Astrocyte (in vitro differentiated cells and primary cell): ENCODE measurements around the gene XKR8. TPM values are rescaled to one million over a fixed set of nuclear protein-coding genes. Genes with fewer than 3 reads are reported as not detected.
"Not testable (repeated sequence)": the region's sequence is repeated elsewhere in the genome, so short reads cannot be mapped to it uniquely, and the experiment has no call there.

Experiments
- DNase-seq: peaks from one replicate; pipeline ENCODE4 v3.0.0-alpha.2; 2010; ENCODE audit warnings: low read depth
- FAIRE-seq: peaks from 2 replicates; lab custom pipeline; 2011; peaks lifted over from hg19 to GRCh38; lab: Jason Lieb, UNC
- H2AFZ ChIP-seq: 2 replicates; pipeline ENCODE4 v1.6.0; 2012; ENCODE audit warnings: low read depth, low read length, inconsistent platforms
- H3K27ac ChIP-seq: 2 replicates; pipeline ENCODE4 v1.5.1; 2011; ENCODE audit warnings: low read depth, low read length, inconsistent platforms
- H3K27me3 ChIP-seq: 2 replicates; pipeline ENCODE4 v1.6.0; 2011; ENCODE audit warnings: low read length, inconsistent platforms; ENCODE audit not compliant: insufficient read depth
- H3K36me3 ChIP-seq: 2 replicates; pipeline ENCODE4 v1.5.1; 2011; ENCODE audit warnings: low read length, inconsistent platforms; ENCODE audit not compliant: insufficient read depth
- H3K4me1 ChIP-seq: 2 replicates; pipeline ENCODE4 v1.5.1; 2011; ENCODE audit warnings: low read length, inconsistent platforms; ENCODE audit not compliant: insufficient read depth
- H3K4me2 ChIP-seq: 2 replicates; pipeline ENCODE4 v1.6.0; 2012; ENCODE audit warnings: low read length, inconsistent platforms
- H3K4me3 ChIP-seq: 2 replicates; pipeline ENCODE4 v1.5.1; 2011; ENCODE audit warnings: low read depth, mild to moderate bottlenecking, low read length, inconsistent platforms; ENCODE audit not compliant: insufficient read depth
- H3K79me2 ChIP-seq: 2 replicates; pipeline ENCODE4 v1.6.0; 2012; ENCODE audit warnings: mild to moderate bottlenecking, low read length, inconsistent platforms; ENCODE audit not compliant: insufficient read depth
- H3K9ac ChIP-seq: 2 replicates; pipeline ENCODE4 v1.6.0; 2012; ENCODE audit warnings: mild to moderate bottlenecking, low read length, inconsistent platforms
- H3K9me3 ChIP-seq: 2 replicates; pipeline ENCODE4 v1.5.1; 2012; ENCODE audit warnings: low read depth, mild to moderate bottlenecking, low read length, inconsistent platforms; ENCODE audit not compliant: insufficient read depth
- H4K20me1 ChIP-seq: 2 replicates; pipeline ENCODE4 v1.6.0; 2012; ENCODE audit warnings: low read length, inconsistent platforms; ENCODE audit not compliant: insufficient read depth
- H3K27ac Mint-ChIP-seq: one replicate; pipeline ENCODE4 v1.8.0; 2021; ENCODE audit warnings: mild to moderate bottlenecking, mixed read lengths; ENCODE audit not compliant: unreplicated experiment
- H3K27me3 Mint-ChIP-seq: one replicate; pipeline ENCODE4 v1.8.0; 2021; ENCODE audit warnings: low read depth, mixed read lengths; ENCODE audit not compliant: unreplicated experiment
- H3K36me3 Mint-ChIP-seq: one replicate; pipeline ENCODE4 v1.8.0; 2021; ENCODE audit warnings: low read depth, mixed read lengths; ENCODE audit not compliant: unreplicated experiment
- H3K4me1 Mint-ChIP-seq: one replicate; pipeline ENCODE4 v1.8.0; 2021; ENCODE audit warnings: low read depth, mixed read lengths; ENCODE audit not compliant: unreplicated experiment
- H3K4me3 Mint-ChIP-seq: one replicate; pipeline ENCODE4 v1.8.0; 2021; ENCODE audit warnings: mild to moderate bottlenecking, moderate library complexity, mixed read lengths; ENCODE audit not compliant: unreplicated experiment
- H3K9me3 Mint-ChIP-seq: one replicate; pipeline ENCODE4 v1.8.0; 2021; ENCODE audit warnings: mild to moderate bottlenecking, mixed read lengths; ENCODE audit not compliant: unreplicated experiment
- EZH2 ChIP-seq: IDR thresholded peaks from 2 replicates; pipeline ENCODE4 v1.6.1; 2012; ENCODE audit warnings: mild to moderate bottlenecking, low read length, inconsistent platforms; ENCODE audit not compliant: insufficient read depth
- total RNA-seq: library from RNA; stranded (reverse); gene quantifications from 2 replicates; pipeline ENCODE4 v1.2.1, GENCODE V29; 2021
- TF ChIP-seq, protein P1 (sequence below): IDR thresholded peaks from 2 replicates; pipeline ENCODE4 v1.5.1; 2011; ENCODE audit warnings: low read depth, mild to moderate bottlenecking, inconsistent platforms, low read length, moderate library complexity; ENCODE audit not compliant: insufficient read depth

The XKR8 gene
- total RNA-seq, 1 donor from 2014 or later, result 11.3 TPM

DNA sequence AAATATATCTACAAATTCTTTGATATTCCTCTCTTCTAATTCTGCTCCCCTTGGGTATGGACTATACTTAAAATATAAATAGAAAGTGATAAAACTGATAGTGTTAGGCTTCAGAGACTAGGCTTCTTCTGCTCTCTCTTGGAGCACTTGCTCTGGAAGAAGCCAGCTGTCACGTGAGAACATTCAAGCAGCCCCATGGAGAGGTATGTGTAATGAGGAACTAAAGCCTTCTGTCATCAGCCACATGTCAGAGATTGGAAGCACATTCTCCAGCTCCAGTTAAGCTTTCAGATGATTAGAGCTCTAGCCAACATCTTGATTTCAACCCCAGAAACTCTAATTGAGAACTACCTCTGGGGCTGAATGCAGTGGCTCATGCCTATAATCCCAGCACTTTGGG, 34.3 kb downstream of the XKR8 start:
- Histone ChIP-seq H3K27me3 (no peaks in the 10 kb centered on the region), H3K9me3 (no peaks in the 10 kb centered on the region), H3K4me1 (no peaks in the 10 kb centered on the region), H3K79me2 (no peaks in the 10 kb centered on the region), H2AFZ (no peak overlapping the region), H4K20me1 (no peaks in the 10 kb centered on the region), H3K4me2 (no peak overlapping the region), H3K36me3 (peaks cover 56% of the 10 kb centered on the region), H3K9ac (no peak overlapping the region), H3K27ac (no peak overlapping the region), H3K4me3 (no peak overlapping the region)
- no peak overlapping the region for H3K4me3 Mint-ChIP-seq
- no peaks in the 10 kb centered on the region for H3K27me3 Mint-ChIP-seq
- DNase-seq (no peak), FAIRE-seq (no peak)
- peaks cover 8% of the 10 kb centered on the region for H3K4me1 Mint-ChIP-seq
- H3K9me3 Mint-ChIP-seq, result no peaks in the 10 kb centered on the region
- peaks cover 19% of the 10 kb centered on the region for H3K36me3 Mint-ChIP-seq
- no peak overlapping the region for H3K27ac Mint-ChIP-seq
- TF ChIP-seq, protein P1, sequence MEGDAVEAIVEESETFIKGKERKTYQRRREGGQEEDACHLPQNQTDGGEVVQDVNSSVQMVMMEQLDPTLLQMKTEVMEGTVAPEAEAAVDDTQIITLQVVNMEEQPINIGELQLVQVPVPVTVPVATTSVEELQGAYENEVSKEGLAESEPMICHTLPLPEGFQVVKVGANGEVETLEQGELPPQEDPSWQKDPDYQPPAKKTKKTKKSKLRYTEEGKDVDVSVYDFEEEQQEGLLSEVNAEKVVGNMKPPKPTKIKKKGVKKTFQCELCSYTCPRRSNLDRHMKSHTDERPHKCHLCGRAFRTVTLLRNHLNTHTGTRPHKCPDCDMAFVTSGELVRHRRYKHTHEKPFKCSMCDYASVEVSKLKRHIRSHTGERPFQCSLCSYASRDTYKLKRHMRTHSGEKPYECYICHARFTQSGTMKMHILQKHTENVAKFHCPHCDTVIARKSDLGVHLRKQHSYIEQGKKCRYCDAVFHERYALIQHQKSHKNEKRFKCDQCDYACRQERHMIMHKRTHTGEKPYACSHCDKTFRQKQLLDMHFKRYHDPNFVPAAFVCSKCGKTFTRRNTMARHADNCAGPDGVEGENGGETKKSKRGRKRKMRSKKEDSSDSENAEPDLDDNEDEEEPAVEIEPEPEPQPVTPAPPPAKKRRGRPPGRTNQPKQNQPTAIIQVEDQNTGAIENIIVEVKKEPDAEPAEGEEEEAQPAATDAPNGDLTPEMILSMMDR, result no peak
- no peak for TF ChIP-seq EZH2

DNA sequence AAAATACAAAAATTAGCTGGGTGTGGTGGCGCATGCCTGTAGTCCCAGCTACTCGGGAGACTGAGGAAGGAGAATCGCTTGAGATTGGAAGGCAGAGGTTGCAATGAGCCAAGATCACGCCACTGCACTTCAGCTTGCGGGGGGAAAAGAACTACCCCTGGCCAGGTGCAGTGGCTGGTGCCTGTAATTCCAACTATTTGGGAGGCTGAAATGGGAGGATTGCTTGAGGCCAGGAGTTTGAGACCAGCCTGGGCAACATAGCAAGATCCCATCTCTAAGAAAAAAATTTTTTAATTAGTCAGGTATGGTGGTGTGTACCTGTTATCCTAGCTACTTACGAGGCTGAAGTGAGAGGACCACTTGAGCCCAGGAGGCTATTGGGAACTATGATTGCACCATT, 34.8 kb downstream of the XKR8 start:
- not testable (repeated sequence) for H3K27me3 ChIP-seq, H3K4me1 ChIP-seq, H3K27ac ChIP-seq, DNase-seq, H3K4me3 ChIP-seq, H3K79me2 ChIP-seq, H3K9me3 ChIP-seq, H4K20me1 ChIP-seq, H3K4me3 Mint-ChIP-seq, H3K9ac ChIP-seq, FAIRE-seq, H3K4me2 ChIP-seq, H3K9me3 Mint-ChIP-seq, H3K27me3 Mint-ChIP-seq, H2AFZ ChIP-seq, H3K27ac Mint-ChIP-seq
- H3K4me1 Mint-ChIP-seq, result peaks cover 10% of the 10 kb centered on the region
- peaks cover 54% of the 10 kb centered on the region for H3K36me3 ChIP-seq
- H3K36me3 Mint-ChIP-seq, result peaks cover 20% of the 10 kb centered on the region

DNA sequence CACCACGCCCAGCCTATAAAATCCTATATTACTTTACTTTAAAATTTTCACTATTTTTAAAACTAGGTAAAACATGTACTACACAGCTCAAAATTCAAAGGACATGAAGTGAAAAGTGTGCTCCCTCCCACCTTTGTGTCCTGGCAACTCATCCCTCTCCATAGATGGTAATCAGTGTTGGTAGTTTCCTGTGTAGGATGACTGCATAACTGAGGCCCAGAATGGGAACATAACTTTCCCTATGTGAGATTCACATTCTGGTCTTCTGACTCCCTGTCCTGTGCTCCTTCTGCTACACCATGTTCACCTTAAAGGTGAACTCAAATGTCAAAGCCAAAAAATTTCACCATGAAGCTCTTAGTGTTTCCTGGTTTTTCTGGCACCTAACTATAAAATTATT, 39.3 kb downstream of the XKR8 start:
- Histone ChIP-seq H3K4me2 (no peak overlapping the region), H3K9ac (no peak overlapping the region), H3K79me2 (no peaks in the 10 kb centered on the region), H3K4me3 (no peak overlapping the region), H3K4me1 (no peaks in the 10 kb centered on the region), H3K9me3 (no peaks in the 10 kb centered on the region), H2AFZ (no peak overlapping the region), H4K20me1 (no peaks in the 10 kb centered on the region), H3K27ac (no peak overlapping the region), H3K36me3 (peaks cover 33% of the 10 kb centered on the region), H3K27me3 (no peaks in the 10 kb centered on the region)
- Mint-ChIP-seq H3K4me1 (peaks cover 3% of the 10 kb centered on the region), H3K27me3 (no peaks in the 10 kb centered on the region), H3K36me3 (peaks cover 14% of the 10 kb centered on the region), H3K9me3 (no peaks in the 10 kb centered on the region), H3K27ac (peak overlapping the region; percentile 34), H3K4me3 (no peak overlapping the region)
- FAIRE-seq, result no peak
- TF ChIP-seq, protein P1, result no peak
- no peak for TF ChIP-seq EZH2
- DNase-seq, result no peak
